ENCODE results near the gene RAB36.

DNA sequence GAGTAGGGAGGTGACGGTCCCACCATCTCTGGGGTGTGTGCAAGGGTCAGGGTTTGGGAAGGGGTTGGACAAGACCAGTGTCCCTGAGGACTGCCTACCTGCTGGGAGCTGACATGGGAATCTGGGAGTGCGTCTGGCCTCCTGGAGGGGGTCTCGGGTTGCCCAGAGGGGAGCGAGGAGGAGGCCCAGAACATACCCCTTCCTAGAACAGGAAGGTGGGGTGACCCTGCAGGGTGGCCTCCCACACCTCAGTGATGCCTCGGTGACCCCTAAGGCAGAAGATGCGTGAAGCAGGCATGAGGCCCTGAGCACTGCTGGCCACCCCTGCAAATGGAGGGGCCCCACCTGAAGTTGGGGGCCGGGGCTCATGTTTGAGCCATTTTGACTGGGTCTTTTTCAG, 29.9 kb upstream of the RAB36 start:
- TF ChIP-seq RFX5 (IDR thresholded peaks at IDR 0.05) (no peak), CTCF (IDR thresholded peaks at IDR 0.05) (no peak), CHD2 (IDR thresholded peaks at IDR 0.05; ENCODE audit: low read length, partially characterized antibody) (no peak), MAZ (IDR thresholded peaks at IDR 0.05; ENCODE audit: borderline replicate concordance, low read depth, low read length) (no peak), POLR2A (IDR thresholded peaks at IDR 0.05; ENCODE audit: low read length) (no peak), JUN (IDR thresholded peaks at IDR 0.05) (no peak)
